ENCODE data around the gene ZMYM4.

ZMYM4 gene

DNA sequence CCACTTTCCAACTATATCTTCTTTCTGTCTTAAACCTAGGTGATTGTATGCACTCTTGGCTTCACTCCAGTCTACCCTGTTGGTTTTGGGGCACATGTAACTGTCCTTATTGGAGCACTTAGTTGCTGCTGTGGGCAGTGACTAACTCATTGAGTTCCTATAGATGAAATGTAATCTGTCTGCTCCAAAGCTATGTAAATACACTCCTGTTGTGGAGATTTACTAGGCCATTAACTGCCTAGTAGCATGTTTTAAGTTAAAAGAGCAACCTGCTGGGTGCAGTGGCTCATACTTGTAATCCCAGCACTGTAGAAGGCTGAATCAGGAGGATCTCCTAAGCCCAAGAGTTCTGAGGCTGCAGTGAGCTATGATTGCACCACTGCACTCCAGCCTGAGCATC is 137.6 kb downstream of the ZMYM4 start:
- DNase-seq (ENCODE audit: low read depth), result no peak

DNA sequence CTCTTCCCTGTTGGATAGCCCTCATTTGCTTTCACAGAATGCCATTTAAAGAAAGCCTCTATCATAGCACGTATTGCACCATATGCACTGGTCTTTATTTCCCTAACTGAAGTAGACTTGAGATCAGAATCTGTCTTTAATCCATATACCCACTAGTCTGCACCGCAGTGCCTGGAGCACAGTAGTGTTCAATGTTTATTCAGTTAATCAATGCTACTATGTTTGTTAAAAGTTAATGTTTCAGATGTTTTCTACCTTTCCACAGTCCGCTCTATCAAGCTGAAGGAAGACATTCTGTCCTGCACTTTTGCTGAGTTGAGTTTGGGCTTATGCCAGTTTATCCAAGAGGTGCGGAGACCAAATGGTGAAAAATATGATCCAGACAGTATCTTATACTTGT is 139.2 kb downstream of the ZMYM4 start:
- no peak for DNase-seq (ENCODE audit: low read depth)

DNA sequence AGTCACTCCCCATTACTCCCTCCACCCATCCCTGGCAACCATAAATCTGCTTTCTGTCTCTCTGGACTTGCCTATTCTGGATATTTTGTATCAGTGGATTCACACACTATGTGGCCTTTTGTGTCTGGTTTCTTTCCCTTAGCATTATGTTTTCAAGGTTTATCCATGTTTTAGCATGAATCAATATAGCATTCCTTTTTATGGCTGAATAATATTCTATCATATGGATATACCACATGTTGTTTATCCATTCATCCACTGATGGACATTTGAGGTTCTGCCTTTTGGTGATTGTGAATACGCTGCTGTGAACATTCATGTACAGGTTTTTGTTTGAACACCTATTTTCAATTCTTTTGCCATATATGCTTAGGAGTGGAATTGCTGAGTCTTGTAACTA is 140.4 kb downstream of the ZMYM4 start:
- no peak for DNase-seq (ENCODE audit: low read depth)

DNA sequence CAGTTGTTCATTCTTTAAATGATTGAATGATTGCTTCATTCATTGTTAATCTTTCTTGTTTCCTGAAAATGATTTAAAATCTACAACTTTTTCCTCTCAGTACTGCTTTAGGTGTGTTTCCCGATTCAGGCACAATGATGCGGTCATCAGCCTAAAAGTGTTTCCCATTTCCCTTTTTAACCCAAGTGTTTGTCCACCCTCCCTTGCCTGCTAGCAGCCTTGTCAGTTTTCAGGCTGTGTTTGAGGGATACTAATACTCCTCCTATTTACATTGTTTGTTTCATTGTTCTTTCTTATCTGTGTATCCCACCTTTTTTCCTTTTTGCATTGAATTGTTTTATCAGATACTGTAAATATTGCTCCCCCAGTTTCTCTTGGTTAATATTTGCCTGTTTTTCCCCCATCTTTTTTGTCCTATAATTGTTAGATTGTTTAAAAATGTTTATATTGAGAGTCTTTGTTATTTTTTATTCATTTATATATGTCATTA is 157.6 kb downstream of the ZMYM4 start:
- no peak for DNase-seq (ENCODE audit: low read depth)

DNA sequence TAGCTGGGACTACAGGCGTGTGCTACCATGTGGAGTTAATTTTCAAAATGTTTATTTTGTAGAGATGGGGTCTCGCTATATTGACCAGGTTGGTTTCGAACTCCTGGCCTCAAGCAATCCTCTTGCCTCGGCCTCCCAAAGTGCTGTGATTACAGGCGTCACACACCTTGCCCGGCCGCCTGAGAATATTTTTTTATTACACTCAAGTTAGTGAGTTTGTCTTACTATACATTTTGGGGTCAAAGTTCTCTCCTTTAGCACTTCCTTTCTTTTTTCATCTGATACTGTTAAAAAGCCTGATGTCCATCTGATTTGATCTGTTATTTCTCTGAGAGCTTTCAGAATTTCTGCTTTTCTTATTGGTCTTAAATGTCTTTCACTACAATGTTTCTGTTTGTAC is 159.9 kb downstream of the ZMYM4 start:
- DNase-seq (ENCODE audit: low read depth), result no peak

DNA sequence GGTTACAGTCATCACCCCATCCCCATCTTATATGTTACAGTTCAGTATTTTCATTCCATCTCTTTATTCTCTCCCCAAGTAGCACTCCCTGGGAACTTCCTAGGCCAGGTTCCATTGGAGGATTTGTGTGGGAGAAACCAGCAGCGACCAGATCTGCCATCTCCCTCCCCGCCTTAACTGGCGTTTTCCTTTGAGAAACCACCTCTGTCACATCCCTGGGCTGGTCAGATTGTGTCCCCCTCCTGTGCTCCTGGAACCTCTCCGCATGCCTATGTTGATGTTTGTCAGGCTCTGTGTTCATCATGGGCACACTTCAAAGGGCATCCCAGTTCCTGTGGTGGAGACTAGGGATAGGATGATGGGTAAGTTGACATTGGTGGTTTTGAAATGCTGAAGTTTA is 162.3 kb downstream of the ZMYM4 start:
- DNase-seq (ENCODE audit: low read depth), result no peak

DNA sequence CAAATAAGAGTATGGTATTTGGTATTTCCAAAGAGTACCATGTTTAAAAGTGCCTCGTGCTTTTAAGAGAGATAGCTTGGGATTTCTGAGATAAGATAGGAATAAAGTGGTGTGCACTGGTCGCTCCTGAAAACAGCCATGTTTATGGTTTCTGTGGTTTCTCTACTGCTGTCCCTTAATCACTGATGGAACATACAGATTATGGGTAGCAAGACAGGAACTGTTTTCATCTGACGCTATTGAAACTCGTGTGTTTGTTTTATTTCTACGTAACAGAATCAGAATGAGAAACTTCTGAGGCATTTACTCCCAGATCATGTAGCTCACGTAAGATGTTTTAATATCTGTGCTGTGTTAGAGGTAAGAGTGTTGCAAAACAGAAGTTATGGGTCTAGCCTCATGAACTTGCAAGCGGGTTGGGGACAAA is 162.7 kb downstream of the ZMYM4 start:
- DNase-seq (ENCODE audit: low read depth), result peak; percentile 99

DNA sequence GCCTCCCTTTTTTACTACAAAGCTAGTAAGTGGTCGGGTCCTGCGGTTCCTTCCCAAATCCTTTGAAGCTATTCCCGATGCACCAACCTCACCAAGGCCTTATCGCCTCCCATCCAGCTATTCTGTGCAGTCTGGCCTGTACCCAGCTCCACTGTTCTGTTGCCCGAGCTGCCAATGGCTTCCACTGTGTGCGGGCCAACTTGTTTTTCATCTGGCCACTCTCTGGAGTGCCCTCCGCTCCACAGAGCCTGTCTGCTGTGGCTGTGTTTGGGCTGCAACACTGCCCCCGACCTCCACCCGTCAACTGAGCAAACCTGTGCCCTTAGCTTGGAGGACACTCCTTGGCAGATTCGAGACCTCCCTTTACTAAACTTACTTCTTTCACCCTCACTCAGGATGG is 163.7 kb downstream of the ZMYM4 start:
- DNase-seq (ENCODE audit: low read depth), result no peak

DNA sequence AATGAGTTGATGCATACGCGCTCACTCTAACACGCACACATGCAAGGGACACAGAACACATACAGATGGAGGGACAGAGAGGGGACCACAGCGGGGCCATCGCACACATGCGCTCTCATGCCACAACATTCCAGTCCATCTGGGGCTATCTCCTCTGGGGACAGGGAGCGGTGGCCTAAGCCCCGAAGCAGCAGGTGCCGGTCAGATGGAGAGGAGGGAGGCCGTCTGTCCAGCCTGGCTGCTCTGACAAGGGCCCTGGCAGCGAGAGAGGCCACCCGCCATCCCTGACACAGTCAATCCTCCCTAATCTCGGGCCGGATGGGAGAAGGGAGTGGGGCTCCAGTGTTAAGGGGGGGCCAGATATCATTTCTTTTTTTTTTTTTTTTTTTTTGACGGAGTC is 165.2 kb downstream of the ZMYM4 start:
- no peak for DNase-seq (ENCODE audit: low read depth)

DNA sequence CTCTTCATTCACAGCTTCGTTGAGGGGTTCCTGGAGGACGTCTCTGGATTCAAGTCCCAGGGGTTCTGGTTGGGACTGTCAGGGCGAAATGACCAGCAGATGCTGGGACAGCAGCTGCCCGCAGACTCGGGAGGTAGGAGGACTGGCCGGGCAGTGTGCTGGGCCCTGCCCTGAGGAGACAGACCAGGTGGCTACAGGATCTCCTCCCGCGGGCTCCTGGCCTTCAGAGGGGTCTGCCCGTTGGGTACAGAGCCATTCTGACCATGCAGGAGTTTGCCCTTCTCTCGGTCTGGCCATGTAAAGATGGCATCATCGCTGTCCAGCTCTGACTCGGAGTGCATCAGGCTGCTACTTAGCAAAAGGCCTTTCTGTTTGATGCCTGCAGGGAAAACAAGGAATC is 166.2 kb downstream of the ZMYM4 start:
- DNase-seq (ENCODE audit: low read depth), result no peak

DNA sequence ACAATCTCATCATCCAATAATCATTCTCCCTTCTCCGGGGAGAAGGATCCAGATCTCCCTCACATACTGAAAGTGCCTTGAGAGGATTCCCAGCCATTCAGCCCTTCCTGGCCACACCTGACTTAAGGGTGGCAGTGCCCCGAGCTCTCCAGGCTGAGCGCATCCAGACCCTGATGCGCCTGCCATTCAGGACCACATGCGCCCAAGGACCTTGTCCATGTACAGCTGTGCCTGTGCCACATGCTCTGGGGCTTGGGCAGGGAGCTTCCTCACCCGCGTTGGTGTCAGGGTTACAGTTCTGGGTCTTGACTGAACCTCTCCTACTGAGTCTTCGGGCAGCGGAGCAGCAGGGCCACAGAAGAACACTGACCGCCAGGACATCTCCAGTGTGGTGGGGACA is 167.6 kb downstream of the ZMYM4 start:
- DNase-seq (ENCODE audit: low read depth), result no peak

DNA sequence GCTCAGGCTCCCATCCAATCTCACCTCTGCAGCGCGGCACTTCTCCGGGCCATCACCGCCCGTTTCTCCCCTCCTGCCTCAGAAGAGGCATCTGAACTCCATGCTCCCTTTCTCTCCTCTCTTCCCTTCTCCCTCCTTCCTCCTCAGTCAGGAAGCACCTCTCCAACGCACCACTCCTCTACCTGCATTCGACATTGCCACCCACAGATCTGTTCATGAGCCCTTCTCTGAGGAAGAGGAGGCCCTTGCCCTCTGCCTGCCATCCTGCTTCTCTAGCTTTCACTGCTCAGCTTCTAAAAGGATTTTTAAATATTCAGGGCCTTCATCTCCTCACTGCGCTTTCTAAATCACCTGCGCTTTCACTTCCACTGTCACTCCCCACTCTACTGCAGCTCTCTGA is 168.7 kb downstream of the ZMYM4 start:
- DNase-seq (ENCODE audit: low read depth), result no peak

DNA sequence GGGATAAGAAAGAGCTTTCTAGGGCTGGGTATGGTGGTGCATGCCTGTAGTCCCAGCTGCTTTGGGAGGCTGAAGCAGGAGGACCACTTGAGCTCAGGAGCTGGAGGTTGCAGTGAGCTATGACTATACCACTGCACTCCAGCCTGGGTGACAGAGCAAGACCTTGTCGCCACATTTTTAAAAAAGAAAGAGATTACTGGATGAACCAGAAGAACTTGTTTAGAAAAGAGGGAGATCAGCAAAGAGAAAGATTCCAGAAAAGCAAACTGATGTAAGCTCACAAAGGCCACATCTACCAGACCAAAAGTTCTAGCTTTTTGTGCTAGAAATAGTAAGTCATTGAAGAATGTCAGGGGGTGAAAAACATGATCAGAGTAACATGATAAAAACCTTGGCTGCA is 171.1 kb downstream of the ZMYM4 start:
- DNase-seq (ENCODE audit: low read depth), result no peak

DNA sequence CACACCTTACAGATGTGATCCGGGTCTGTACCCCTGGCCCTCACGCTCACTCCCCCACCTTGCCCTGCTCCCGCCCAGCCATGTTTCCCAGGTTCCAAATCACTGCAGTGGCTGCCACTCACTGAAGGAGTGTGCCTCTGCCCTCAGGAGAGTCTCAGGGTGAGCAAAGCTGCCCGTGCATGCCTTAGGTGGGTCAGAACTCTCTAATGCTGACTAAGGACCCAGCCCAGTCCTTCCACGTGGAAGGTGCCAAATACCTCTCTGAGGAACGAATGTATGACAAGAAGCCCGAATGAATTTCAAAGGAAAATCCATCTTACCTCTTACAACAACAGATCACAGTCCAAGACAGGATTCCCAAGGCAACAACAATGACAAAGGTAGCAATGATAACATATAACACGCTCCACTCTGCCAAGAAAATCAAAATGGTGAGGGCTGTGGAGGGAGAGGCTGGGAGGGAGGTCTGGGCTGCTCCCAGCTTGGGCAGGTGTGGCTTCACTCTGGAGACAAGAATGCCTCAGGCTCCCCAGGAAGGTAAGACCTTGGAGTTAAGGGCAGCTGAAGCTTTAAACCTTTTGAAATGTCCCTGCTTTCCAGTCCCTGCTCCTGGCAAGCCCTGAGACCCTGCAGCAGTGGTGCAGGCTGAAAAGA is 173.5 kb downstream of the ZMYM4 start:
- DNase-seq (ENCODE audit: low read depth), result no peak

DNA sequence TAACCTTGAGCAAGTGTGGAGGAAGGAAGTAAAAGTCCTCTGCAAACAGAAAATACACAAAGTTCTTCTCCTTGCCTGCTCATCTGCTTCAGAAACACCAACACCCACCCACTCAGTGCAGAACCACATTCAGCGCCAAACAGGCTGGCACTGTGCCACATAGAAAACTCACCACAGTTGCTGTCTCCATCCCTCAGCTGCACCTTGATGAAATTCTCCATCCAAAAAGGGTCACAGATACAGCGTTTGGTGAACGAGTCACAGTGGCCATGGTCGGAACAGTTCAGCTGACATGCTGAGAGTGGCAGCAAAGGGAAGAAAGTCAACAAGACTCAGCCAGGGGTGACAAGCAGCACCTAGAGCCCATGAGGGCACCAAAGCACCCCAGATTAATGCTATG is 174.2 kb downstream of the ZMYM4 start:
- DNase-seq (ENCODE audit: low read depth), result peak; percentile 21

DNA sequence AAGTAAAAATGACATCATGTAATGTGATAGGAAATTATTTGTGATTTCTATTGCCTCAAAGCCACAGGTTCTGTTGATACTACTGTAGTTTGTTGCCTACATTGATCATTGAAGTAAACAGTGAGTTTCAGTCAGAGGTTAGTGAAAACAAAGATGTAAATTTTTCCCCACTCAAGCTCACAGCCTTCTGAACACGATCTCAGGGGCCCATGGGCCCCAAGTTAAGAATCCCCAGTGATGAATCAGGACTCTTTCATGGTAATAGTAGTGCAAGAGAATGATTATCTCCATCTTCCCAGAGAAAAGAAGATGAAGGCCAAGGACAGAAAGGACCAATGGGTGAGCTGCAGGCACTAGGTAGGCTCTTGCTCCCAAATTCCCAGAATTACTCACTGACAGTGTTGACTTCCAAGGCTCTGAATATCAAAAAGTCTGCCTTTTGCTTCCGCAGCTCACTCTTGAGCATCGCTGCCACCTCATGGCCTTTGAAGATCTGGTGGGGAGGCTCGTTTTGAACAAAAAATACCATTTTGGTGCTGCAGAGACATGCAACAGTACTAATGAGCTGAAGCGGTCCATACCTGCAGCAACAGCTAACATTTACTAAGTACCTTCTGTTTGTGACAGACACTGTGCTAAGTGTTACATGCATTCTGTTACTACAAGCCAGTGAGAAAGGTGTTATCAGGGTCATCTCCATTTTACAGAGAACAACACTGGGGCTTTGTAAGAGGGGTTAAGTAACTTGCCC is 175.4 kb downstream of the ZMYM4 start:
- DNase-seq (ENCODE audit: low read depth), result peak; percentile 47

DNA sequence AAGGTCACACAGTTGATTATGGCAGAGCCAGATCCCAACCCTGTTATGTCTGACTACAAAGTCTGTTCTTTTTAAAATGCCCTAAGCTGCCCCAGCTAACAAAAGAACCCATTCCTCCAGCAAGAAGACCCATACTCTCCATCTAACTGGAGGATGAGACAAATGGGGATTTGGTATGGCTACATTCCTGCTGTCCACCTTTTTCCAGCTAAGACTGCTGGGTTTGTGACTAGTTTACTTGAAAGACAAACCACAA is 175.9 kb downstream of the ZMYM4 start:
- no peak for DNase-seq (ENCODE audit: low read depth)

DNA sequence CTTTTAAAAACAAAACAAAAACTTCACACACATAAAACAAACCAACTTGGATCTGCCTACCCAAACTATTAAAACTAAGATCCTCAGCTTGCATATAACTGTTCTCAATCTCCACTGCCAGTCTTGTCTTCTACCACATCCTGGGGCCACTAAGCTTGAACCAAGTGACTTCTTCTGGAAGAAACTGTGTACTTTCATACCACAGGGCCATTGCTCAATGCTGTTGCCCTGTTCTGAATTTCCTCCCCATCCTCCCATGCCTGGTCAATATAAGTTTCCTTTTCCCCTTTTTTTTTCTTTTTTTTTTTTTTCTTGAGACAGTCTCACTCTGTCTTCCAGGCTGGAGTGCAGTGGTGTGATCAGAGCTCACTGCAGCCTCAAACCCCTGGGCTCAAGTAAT is 178.8 kb downstream of the ZMYM4 start:
- peak; percentile 57 for DNase-seq (ENCODE audit: low read depth)

DNA sequence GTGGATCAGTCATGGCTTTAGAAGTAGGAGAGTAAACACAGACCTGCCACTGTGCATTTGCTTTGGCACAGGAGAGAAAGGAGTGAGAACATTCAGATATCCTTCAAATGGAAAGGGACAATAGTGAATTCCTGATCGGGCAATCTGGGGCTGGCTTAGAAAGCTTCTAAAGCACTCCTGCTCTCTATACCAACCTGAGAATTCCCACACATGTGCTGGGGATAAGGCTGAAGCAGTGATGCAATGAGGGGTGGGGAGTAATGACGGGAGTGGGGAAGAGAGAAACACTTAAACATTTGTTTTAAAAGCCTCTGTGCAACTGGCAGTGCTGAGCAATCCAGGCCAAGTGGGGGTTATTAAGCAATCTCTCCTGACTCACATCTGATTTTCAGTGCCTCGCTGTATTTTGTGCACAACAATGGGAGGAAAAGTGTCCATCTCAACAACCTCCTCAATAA is 179.9 kb downstream of the ZMYM4 start:
- DNase-seq (ENCODE audit: low read depth), result peak; percentile 99

DNA sequence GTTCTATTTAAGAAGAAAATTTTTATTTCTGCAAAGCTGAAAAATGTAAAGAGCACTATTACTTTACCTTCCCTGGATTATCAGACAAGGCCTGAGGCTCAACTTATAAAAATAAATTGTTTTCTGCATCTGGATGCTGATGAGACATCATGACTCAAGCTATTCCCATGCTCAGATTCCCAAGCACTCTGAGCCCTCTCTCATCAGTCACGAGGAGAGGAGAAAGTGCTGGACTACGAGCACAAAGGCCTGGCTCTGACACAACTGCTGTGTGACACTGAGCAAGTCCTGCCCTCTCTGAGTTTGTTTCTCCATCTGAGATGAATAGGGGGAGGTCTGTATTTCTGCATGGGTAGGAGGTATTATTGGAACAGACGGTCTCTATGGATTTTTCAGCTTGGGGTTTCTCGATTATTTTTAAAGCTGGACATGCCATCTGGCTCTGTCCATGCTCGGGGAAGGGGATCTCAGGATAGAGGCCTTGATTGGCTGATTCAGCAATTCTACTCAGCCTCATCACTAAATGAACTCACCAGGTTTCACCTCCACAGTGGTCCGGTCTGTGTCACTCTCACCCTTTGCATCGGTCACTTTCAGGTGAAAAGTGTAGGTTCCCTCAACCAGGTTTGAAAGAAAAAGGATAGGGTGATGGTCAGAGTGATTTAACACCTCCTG is 181.0 kb downstream of the ZMYM4 start:
- peak; percentile 99 for DNase-seq (ENCODE audit: low read depth)

DNA sequence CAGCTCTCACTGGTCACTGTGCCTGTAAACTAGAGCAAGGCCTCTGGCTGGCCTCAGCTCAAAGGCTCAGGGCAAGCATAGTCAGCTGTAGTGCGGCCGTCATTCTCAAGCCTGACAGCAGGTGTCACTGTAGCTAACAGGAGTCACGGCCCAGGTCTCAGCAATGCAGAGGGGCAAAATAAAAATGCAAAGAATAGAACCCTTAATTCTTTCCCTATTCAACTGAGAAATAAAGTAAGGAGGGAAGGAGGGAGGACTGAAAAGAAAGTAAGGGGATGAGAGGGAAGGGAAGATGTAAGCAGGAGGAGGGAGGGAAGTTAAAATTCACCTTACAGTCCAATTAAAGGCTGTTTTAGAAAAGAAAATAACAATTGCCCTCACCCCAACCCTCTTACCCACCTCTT is 182.6 kb downstream of the ZMYM4 start:
- peak; percentile 78 for DNase-seq (ENCODE audit: low read depth)

DNA sequence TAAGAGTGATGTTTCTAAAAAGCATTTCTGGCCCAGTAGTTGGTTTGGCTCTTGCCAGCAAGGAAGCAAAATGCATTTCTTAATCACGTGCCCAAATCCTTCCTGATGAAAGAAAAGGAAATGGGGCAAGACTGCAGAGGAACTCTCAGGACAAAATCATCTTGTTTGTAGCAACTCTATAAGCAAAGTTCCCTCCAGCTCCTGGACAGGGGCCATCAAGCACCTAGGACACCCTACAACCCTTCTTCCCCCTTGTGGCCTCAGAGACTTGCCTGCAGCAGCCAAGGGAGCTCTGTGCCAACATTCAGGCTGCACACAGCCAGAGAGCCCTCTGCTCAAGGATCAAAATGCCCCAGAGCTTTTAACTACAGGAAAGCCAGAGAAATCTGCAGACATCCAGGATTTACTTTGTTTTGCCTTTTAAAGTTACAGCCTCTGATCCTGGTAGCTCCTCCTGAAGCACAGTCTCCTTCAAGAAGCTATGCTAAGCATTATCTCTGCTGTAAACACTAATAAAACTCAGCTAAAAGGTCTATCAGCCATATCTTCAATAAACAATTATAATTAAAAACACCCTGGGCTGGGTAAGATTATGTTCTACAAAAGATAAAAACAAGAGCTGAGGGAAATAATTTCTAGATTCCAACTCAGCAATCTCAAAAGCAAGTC is 183.7 kb downstream of the ZMYM4 start:
- peak; percentile 85 for DNase-seq (ENCODE audit: low read depth)

DNA sequence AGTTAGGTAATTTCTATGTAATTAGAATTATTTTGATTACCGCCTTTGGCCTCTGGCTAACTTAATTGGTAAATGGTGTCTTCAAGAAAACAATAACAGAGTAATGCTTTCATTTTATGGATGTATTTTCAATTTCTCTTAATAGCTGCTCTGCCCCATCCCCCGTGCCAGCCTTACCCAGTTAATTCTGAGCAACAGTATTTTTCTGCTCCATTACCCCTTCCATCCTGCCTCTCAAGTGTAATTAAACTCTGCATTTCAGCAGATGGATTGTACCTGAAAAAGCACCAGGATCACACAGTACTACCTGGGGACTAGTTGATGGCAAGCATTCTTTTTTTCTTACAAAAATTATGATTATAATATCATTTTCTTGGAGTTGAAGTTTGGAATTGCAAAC is 184.5 kb downstream of the ZMYM4 start:
- DNase-seq (ENCODE audit: low read depth), result no peak

All from amniotic epithelial cell (primary cell).